HUDEP-2 (cell line): ENCODE data around the gene CYTH4.
"Not testable (repeated sequence)": the region's sequence is repeated elsewhere in the genome, so short reads cannot be mapped to it uniquely, and the experiment has no call there.

ENCODE experiments used
- DNase-seq, 76 experiments: peaks; one replicate each; lab custom pipeline; 2025; ENCODE audit not compliant: unreplicated experiment in 76 of 76; lab: John Stamatoyannopoulos, UW

The CYTH4 gene

DNA sequence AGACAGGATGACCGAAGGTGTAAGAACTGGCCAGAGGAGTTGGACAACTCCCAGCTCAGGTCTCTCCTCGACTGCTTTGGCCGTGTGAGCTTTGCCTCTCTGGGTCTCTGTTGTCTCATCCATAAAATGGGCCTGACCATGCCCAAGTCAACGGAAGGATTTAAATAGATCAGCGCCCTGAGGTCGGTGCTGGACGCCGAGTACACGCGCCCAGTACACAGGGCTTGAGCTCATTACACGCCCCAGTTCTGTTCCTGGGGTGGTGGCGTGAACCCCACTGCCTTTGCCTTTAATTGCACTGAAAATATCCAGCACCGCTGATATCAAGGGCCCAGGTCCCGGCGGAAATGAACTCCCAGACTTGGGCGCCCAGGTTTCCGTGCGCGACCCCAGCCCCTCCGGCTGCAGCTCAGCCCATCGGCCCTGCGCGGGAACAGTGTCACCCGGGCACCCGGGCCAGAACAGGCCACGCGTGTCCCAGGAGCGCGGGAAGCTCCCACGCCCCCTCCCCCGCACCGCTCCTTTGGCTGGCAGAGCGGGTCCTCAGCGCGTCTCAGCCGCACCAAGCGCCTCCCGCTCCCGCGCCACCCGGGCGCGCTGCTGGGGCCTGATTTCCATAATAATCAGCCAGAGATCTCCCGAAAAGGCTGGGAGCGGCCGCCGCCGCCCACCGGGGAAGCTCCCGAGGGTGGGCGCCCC is 42.2 kb downstream of the CYTH4 start:
- no peak for DNase-seq

GRCh38 chr22:37325039-37325395 is 42.7 kb downstream of the CYTH4 start:
- no peak for DNase-seq

DNA sequence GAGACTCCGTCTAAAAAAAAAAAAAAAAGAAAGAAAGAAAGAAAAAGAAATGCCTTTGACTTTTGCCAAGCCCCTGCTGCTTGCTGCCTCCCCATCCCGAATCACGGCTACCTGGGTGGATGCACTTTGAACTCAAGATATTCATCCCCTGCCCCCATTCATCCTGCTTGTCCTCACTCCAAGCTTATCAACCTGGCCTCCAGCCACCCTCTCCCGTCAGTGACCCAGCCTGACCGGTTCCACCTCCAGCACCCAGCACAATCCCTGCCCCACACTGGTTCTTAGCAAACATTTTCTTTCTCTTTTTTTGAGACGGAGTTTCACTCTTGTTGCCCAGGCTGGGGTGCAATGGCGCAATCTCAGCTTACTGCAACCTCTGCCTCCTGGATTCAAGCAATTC is 44.4 kb downstream of the CYTH4 start:
- no peak for DNase-seq

- DNase-seq, result no peak
These were observed 45.7 kb downstream of the CYTH4 start for GRCh38 chr22:37328017-37328416.

DNA sequence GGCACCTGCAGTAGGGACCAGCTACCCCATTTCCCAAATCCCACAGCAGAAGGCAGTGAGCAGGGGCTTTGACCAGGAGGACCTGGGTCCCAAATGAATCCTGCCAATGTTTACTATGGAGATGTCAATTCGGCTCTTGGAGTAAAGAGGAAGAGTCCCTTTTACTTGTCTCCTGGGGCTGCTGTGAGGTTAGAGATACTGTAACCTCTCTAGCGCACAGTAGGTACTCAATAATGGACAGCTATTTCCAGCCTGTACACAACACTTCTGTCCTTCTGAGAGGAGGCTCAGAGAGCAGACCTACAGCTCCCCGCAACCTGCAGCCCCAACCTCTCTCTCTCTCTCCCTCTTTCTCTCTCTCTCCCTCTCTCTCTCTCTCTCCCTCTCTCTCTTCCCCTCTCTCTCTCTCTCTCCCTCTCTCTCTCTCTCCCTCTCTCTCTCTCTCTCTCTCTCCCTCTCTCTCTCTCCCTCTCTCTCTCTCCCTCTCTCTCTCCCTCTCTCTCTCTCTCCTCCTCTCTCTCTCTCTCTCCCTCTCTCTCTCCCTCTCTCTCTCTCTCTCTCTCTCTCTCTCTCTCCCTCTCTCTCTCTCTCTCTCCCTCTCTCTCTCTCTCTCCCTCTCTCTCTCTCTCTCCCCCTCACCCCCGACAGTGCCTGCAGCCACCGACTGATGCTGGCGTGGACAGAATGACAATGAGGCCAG is 46.4 kb downstream of the CYTH4 start:
- DNase-seq, result not testable (repeated sequence)

DNA sequence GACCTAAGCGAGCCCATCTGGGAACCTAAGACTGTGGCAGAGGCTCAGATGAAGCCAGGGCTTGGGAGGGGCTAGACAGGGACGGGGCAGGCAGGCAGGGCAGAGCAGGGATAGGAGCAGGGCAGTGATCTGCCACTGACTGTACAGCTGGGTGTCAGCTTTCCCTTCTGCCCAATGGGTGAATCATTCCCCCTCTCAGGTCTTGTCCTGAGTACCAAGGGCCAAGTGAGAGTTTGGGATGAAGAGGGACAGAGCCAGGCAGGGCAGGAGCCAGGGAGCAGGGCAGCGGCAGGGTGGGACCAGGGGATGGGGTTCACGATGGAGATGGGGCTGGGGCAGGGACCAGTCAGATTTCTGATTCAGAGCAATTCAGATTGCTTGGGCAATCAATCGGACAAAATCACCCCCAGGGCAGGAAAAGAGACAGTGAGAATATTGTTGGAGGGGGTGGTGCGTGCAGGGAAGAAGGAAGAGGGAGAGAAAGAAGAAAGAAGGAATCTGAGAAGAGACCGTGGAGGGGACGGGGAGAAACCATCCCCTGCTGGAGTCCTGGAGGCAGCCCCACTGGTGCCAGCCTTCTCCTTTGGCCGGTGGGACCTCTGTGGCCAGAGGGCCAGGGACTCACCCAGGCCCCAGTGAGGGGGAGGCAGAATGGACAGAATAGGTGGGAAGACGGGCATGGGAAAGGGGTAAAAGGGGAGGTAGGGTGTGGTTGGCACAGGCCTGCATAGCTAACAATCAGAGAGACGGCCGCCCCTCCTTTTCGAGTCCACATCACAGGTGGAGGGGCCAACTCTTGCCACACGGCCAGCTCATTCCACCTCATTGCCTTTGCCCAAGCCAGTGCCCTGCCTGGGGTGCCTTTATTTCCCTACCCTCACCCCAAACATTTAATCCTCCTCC is 47.2 kb downstream of the CYTH4 start:
- DNase-seq, result no peak

DNA sequence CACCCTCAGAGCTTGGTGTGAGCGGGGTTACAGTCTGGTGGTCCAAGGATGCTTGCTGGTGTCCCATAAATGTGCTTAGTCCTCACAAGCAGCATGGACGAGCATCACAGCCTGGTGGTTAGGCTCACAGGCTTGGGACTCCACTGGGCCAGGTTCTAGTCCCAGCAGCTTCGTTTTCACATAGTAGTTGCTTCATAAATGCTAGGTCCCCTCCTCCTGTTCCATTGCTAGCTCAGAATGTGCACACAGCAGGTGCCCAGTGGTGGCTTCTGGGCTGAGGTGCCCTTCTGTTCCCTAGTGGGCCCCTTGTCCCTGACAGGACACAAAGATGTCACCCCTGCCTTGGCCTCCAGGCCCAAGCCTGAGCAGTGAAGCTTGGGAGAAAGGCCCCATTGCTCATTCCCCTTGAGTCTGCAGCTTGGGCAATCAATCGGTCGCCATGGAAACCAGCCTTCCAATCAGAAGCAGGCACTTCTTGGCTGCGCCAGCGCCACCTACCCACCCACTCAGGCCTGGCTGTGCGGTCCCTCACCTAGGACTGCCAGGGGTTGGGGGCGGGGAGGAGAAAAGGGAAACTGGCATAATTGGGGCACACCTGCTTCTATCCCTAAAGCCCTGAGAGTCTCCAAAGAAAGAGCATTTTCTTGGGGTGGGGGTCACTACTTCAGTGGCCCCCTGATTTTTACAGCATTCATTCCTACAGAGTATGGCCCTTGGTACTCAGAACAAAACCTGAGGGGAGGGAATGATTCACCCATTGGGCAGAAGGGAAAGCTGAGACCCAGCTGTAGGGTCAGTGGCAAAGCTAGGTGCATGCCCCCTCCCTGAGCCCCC is 48.1 kb downstream of the CYTH4 start:
- DNase-seq, result peak in 58 of 76 experiments; percentile 8 to 83 (median 44)

- peak in 3 of 76 experiments; percentile 6 to 39 (median 7) for DNase-seq
These were observed 48.7 kb downstream of the CYTH4 start for GRCh38 chr22:37331034-37331428.

GRCh38 chr22:37331856-37332536 is 49.7 kb downstream of the CYTH4 start:
- no peak for DNase-seq

- no peak for DNase-seq
These were observed 51.6 kb downstream of the CYTH4 start for GRCh38 chr22:37333724-37334460.

DNA sequence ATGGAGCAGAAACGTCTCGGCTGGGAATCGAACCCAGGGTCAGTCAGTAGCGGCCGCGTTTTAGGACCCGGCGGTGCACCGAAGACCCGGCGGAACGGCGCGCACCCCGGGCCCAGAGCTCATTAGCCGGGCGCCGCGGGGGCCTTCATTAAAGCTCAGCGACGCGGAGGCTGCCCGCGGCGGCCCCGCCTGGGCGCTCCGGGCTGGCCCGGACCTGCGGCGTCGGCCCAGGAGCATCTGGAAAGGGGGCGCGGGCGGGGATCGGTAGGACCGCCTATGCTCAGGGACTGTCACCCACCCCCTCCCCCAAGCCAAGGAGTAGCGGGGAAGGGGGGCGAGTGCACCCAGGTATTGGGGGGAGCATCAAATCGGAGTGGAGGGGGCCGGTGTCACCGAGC is 52.2 kb downstream of the CYTH4 start:
- no peak for DNase-seq

- no peak for DNase-seq
These were observed 52.8 kb downstream of the CYTH4 start for GRCh38 chr22:37334859-37335805.

GRCh38 chr22:37335806-37336199 is 53.5 kb downstream of the CYTH4 start:
- no peak for DNase-seq

- peak in 51 of 76 experiments; percentile 7 to 77 (median 38) for DNase-seq
These were observed 54.3 kb downstream of the CYTH4 start for GRCh38 chr22:37336579-37336978.

GRCh38 chr22:37337204-37337943 is 55.1 kb downstream of the CYTH4 start:
- peak in 9 of 76 experiments; percentile 4 to 50 (median 17) for DNase-seq

DNA sequence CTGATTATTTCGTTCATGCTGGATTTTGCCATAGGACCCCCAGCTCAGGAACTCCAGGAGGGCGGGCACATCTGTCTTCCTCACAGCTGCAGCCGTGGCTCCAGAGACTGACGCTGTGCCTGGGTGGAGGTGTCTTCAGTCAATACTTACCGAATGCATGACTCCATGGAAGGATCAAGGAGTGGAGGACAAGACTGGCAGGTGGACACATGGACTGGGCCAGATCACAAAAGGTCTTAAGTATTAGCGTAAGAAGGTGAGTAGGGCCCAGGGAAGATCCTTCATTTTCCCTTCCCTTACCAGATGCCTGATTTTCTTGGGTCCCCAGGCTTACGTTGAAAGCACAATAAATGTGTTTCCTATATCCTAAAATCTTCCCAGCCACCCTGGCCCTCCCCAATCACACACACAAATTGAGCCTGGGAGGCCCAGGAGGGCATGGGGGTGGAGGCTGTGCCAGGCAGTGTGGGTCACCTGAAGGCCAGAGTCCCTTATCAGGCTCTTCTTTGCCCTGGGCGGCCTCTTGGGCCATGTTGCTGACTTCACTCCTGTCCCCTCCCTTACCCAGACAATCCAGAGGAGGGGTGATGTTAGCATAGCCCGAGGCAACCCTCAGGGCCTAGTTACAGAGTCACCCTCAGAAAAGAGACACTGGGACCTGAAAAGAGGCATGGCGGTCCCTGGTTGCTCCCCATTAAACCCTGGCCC is 56.4 kb downstream of the CYTH4 start:
- peak in 1 of 76 experiments; percentile 10 for DNase-seq
